Liver (tissue), 9 donors: Measurements from ENCODE around the gene DSCAM. TPM values are rescaled to one million over a fixed set of nuclear protein-coding genes. Genes with fewer than 3 reads are reported as not detected.

Experiments
- DNase-seq: peaks from one replicate; pipeline ENCODE4 v3.0.0-alpha.2; 2017; ENCODE audit warnings: low spot score
- H3K27ac ChIP-seq, 2 donors: one replicate each; pipeline ENCODE4 v1.7.0; 2013; ENCODE audit warnings: inconsistent platforms in 2 of 2, low read length in 2 of 2, control low read depth in 1 of 2, low read depth in 1 of 2, mild to moderate bottlenecking in 1 of 2
- H3K27me3 ChIP-seq, 4 donors: one replicate each; pipeline versions ENCODE4 v1.6.1 to v1.7.0; 2013; ENCODE audit warnings: low read length in 3 of 4, inconsistent platforms in 1 of 4, mild to moderate bottlenecking in 1 of 4, moderate library complexity in 1 of 4; ENCODE audit not compliant: control insufficient read depth in 4 of 4, insufficient read depth in 4 of 4
- H3K36me3 ChIP-seq, 4 donors: one replicate each; pipeline versions ENCODE4 v1.6.1 to v1.7.0; 2013; ENCODE audit warnings: low read length in 3 of 4, mild to moderate bottlenecking in 3 of 4, low read depth in 1 of 4, moderate library complexity in 1 of 4; ENCODE audit not compliant: control insufficient read depth in 4 of 4, insufficient read depth in 3 of 4
- H3K4me1 ChIP-seq, 4 donors: one replicate each; pipeline versions ENCODE4 v1.6.1 to v1.7.0; 2013; ENCODE audit warnings: low read length in 3 of 4, mild to moderate bottlenecking in 3 of 4, moderate library complexity in 1 of 4; ENCODE audit not compliant: control insufficient read depth in 4 of 4, insufficient read depth in 4 of 4
- H3K4me3 ChIP-seq, 3 donors: one replicate each; pipeline versions ENCODE4 v1.6.1 to v1.7.0; 2013; ENCODE audit warnings: low read length in 3 of 3, control low read depth in 1 of 3, low read depth in 1 of 3, mild to moderate bottlenecking in 1 of 3
- H3K9ac ChIP-seq, 2 donors: one replicate each; pipeline ENCODE4 v1.7.0; 2013; ENCODE audit warnings: low read length in 2 of 2, mild to moderate bottlenecking in 2 of 2, moderate library complexity in 2 of 2, control low read depth in 1 of 2, low read depth in 1 of 2
- H3K9me3 ChIP-seq, 4 donors: one replicate each; pipeline versions ENCODE4 v1.6.1 to v1.7.0; 2013; ENCODE audit warnings: low read length in 3 of 4; ENCODE audit not compliant: control insufficient read depth in 4 of 4
- ATF3 ChIP-seq: IDR thresholded peaks from 2 replicates; pipeline ENCODE4 v1.6.1; 2016; ENCODE audit warnings: antibody characterized with exemption
- CTCF ChIP-seq: fragments of 150-350 bp; IDR thresholded peaks from 2 replicates; pipeline ENCODE4 v1.5.1; 2017; ENCODE audit warnings: improper control_type of control experiment, low read depth, low read length; ENCODE audit not compliant: missing input control
- EGR1 ChIP-seq, 2 donors: IDR thresholded peaks; 2 replicates each; pipeline ENCODE4 v1.6.1; 2016 to 2018; ENCODE audit warnings: antibody characterized with exemption in 2 of 2, low read depth in 2 of 2
- FOXA1 ChIP-seq: IDR thresholded peaks from 2 replicates; pipeline ENCODE4 v1.6.1; 2016; ENCODE audit warnings: antibody characterized with exemption
- FOXA2 ChIP-seq: IDR thresholded peaks from 2 replicates; pipeline ENCODE4 v1.6.1; 2016; ENCODE audit warnings: antibody characterized with exemption
- GABPA ChIP-seq, 2 donors: IDR thresholded peaks in 1 of 2; conservative IDR thresholded peaks in 1 of 2; 2 replicates each; pipeline ENCODE4 v1.6.1; 2016; ENCODE audit warnings: antibody characterized with exemption in 2 of 2, mild to moderate bottlenecking in 1 of 2, moderate library complexity in 1 of 2
- HNF4A ChIP-seq, 2 donors: conservative IDR thresholded peaks; 2 replicates each; pipeline ENCODE4 v1.6.1; 2016; ENCODE audit warnings: antibody characterized with exemption in 2 of 2, mild to moderate bottlenecking in 2 of 2
- HNF4G ChIP-seq: IDR thresholded peaks from 2 replicates; pipeline ENCODE4 v1.6.1; 2016; ENCODE audit warnings: antibody characterized with exemption
- JUND ChIP-seq, 2 donors: IDR thresholded peaks; 2 replicates each; pipeline ENCODE4 v1.6.1; 2016; ENCODE audit warnings: antibody characterized with exemption in 2 of 2
- NR2F2 ChIP-seq: IDR thresholded peaks from 2 replicates; pipeline ENCODE4 v1.6.1; 2016; ENCODE audit warnings: antibody characterized with exemption
- RAD21 ChIP-seq, 2 donors: IDR thresholded peaks; 2 replicates each; pipeline ENCODE4 v1.6.1; 2016; ENCODE audit warnings: antibody characterized with exemption in 2 of 2, mild to moderate bottlenecking in 2 of 2
- REST ChIP-seq: IDR thresholded peaks from 2 replicates; pipeline ENCODE4 v1.6.1; 2016; ENCODE audit warnings: antibody characterized with exemption, mild to moderate bottlenecking
- RXRA ChIP-seq, 2 donors: IDR thresholded peaks; 2 replicates each; pipeline ENCODE4 v1.6.1; 2017 to 2018; ENCODE audit warnings: antibody characterized with exemption in 2 of 2, mild to moderate bottlenecking in 1 of 2
- SP1 ChIP-seq: IDR thresholded peaks from 2 replicates; pipeline ENCODE4 v1.6.1; 2018; ENCODE audit warnings: antibody characterized with exemption, mild to moderate bottlenecking
- TAF1 ChIP-seq: conservative IDR thresholded peaks from 2 replicates; pipeline ENCODE4 v1.6.1; 2016; ENCODE audit warnings: antibody characterized with exemption, mild to moderate bottlenecking
- YY1 ChIP-seq: IDR thresholded peaks from 2 replicates; pipeline ENCODE4 v1.6.1; 2016; ENCODE audit warnings: antibody characterized with exemption, mild to moderate bottlenecking
- ZBTB33 ChIP-seq: IDR thresholded peaks from 2 replicates; pipeline ENCODE4 v1.6.1; 2016; ENCODE audit warnings: antibody characterized with exemption
- WGBS: extraction: QIAGEN DNeasy Blood & Tissue Kit; methylation state at CpG from one replicate; pipeline ENCODE4 v1.1.7; 2013; 5-methylcytosine and 5-hydroxymethylcytosine counted together
- polyA plus RNA-seq, 2 donors: library from polyadenylated mRNA; stranded (reverse) in 1 of 2; unstranded in 1 of 2; fragments of 200-250 nt in 1 of 2; fragments of >200 nt in 1 of 2; fragmentation: Nextera tagmentation in 1 of 2; extraction: Ambion mirVana in 1 of 2; gene quantifications; one replicate each; pipeline versions ENCODE4 v1.2.1 to v1.2.3, GENCODE V29; 2013 to 2015
- total RNA-seq, 2 donors: library from RNA; depleted of rRNA; stranded (reverse); fragments of >200 nt; gene quantifications; one replicate each; pipeline ENCODE4 v1.2.3, GENCODE V29; 2014
- TF ChIP-seq, protein P1 (sequence below): IDR thresholded peaks from 2 replicates; pipeline ENCODE4 v1.6.1; 2016; ENCODE audit warnings: antibody characterized with exemption
- donor health status: healthy.
- donor health status: healthy.
- donor health status: healthy.
- donor health status: healthy.
- donor health status: healthy.

The DSCAM gene
- total and polyA plus RNA-seq, 4 donors: 0.02 to 0.23 (median 0.10) TPM

GRCh38 chr21:40164905-40165772 is 681.8 kb downstream of the DSCAM start:
- Histone ChIP-seq H3K27ac (no peak overlapping the region), H3K9ac (no peak overlapping the region), H3K4me1 (no peaks in the 10 kb centered on the region), H3K27me3 (peaks cover 0 to 4% (median 0%) of the 10 kb centered on the region in 4 donors), H3K36me3 (no peaks in the 10 kb centered on the region), H3K4me3 (no peak overlapping the region), H3K9me3 (peaks cover 0 to 1% (median 0%) of the 10 kb centered on the region in 4 donors)
- WGBS: 75% methylated on average over 10 of the region's 10 CpGs
- no peak for DNase-seq
- TF ChIP-seq GABPA (IDR thresholded peaks at IDR 0.05 in 1 of 2, conservative IDR thresholded peaks at IDR 0.05 in 1 of 2): no peak
- no peak for TF ChIP-seq FOXA1
- TF ChIP-seq HNF4G: no peak
- TF ChIP-seq EGR1 (IDR thresholded peaks at IDR 0.05; ENCODE audit: low read depth in 2 of 2): no peak
- TF ChIP-seq HNF4A (conservative IDR thresholded peaks at IDR 0.05): no peak
- TF ChIP-seq NR2F2: no peak
- no peak for TF ChIP-seq ZBTB33
- TF ChIP-seq YY1: no peak
- no peak for TF ChIP-seq SP1
- no peak for TF ChIP-seq FOXA2
- TF ChIP-seq, protein P1, sequence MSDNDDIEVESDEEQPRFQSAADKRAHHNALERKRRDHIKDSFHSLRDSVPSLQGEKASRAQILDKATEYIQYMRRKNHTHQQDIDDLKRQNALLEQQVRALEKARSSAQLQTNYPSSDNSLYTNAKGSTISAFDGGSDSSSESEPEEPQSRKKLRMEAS: no peak
- TF ChIP-seq TAF1: no peak
- no peak for TF ChIP-seq CTCF
- TF ChIP-seq REST: no peak
- TF ChIP-seq RAD21 (IDR thresholded peaks at IDR 0.05): no peak
- TF ChIP-seq ATF3: no peak
- TF ChIP-seq JUND (IDR thresholded peaks at IDR 0.05): no peak
- no peak for TF ChIP-seq RXRA (IDR thresholded peaks at IDR 0.05)
